ENCODE measurements around the gene CLMP. TPM values are rescaled to one million over a fixed set of nuclear protein-coding genes. Genes with fewer than 3 reads are reported as not detected.

CLMP gene
- total and polyA plus RNA-seq, 3 experiments from 2014 or later = 0.07 to 0.31 (median 0.09) TPM

DNA sequence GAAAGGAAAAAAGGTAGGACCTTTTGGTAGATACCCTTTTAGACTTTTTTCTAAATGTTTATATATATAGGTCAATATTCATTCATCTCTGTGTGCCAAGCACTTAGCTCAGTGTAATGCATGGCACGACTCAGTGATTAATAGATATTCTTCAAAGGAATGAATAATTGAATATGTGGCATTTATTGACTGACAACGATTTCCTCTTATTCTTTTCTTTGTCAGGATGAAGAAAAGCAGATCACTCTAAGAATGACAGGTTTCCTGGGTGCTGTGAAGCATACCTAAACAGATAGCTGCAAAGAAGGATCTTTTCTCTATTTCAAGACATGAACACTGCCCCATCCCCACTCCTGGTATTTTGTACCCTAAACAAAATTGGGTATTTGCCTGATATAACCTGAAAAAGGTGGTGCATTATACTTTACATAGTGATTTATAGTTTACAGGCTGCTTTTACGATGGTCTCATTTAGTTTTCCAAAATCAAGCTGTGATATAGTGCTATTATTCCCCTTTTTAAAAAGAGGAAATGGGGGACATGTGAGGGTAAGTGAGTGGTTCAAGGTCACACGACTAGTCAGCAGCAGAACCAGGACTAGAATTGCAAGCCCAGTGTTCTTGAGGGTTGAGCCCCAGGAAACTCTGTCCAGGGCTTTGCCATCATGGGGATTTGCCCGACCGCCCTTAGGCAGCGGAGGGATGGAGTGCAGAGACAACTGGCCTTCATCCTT lies 32.9 kb upstream of the CLMP start:
- H3K27ac Mint-ChIP-seq = no peak overlapping the region

DNA sequence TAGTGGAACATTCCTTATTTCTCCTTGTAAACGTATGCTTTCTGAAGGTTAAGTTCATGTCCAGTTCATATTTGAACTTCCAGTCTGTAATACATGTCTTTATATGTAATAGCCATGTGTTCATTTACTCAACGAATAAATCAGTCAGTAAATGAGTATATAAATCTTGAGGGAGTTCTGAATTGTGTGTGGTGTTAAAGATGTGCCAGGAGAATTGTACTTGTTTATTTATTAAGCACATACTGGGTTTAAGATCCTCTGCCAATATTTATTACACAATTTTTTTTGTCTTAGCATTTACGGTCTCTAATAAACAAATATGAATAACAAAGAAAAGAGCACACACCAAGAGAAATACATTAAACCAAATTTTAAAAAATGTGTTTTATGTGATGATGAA lies 26.5 kb upstream of the CLMP start:
- H3K4me1 ChIP-seq (ENCODE audit: insufficient read depth, low read length) = no peaks in the 10 kb centered on the region
- H3K27ac Mint-ChIP-seq = no peak overlapping the region
- peaks cover 0 to 20% (median 0%) of the 10 kb centered on the region in 3 donors for H3K36me3 Mint-ChIP-seq
- peaks cover 10 to 51% of the 10 kb centered on the region in 2 donors for H3K27me3 Mint-ChIP-seq
- no peak overlapping the region for H3K4me3 Mint-ChIP-seq
- H3K4me3 ChIP-seq (ENCODE audit: low read length) = no peak overlapping the region
- no peaks in the 10 kb centered on the region for H3K4me1 Mint-ChIP-seq
- CTCF ChIA-PET = no interaction called here
- H3K27ac ChIP-seq (ENCODE audit: low read depth, low read length) = no peak overlapping the region
- H3K27me3 ChIP-seq (ENCODE audit: insufficient read depth, low read length, poor library complexity, severe bottlenecking) = no peaks in the 10 kb centered on the region
- no peaks in the 10 kb centered on the region for H3K9me3 ChIP-seq (ENCODE audit: low read length)
- POLR2A ChIA-PET = no interaction called here
- DNase-seq = no peak
- H3K9me3 Mint-ChIP-seq = peaks cover 5 to 14% (median 9%) of the 10 kb centered on the region in 5 donors
- H3K36me3 ChIP-seq (ENCODE audit: insufficient read depth, low read length) = no peaks in the 10 kb centered on the region

More for the DNA sequence above, 32.9 kb upstream of the CLMP start:
- Mint-ChIP-seq H3K27me3 (peaks cover 5 to 25% of the 10 kb centered on the region in 2 donors), H3K9me3 (no peaks in the 10 kb centered on the region), H3K36me3 (peaks cover 0 to 3% (median 0%) of the 10 kb centered on the region in 3 donors), H3K4me1 (peaks cover 5 to 6% (median 5%) of the 10 kb centered on the region in 3 donors), H3K4me3 (no peak overlapping the region)
- peaks cover 5% of the 10 kb centered on the region for H3K4me1 ChIP-seq (ENCODE audit: insufficient read depth, low read length)
- no peak for DNase-seq
- no peak overlapping the region for H3K27ac ChIP-seq (ENCODE audit: low read depth, low read length)
- no peaks in the 10 kb centered on the region for H3K9me3 ChIP-seq (ENCODE audit: low read length)
- ChIA-PET CTCF (interaction anchor here (2.5 kb wide), 1 partner anchor 19 kb away, joined by 8 read pairs; no protein-coding TSS in a partner anchor), POLR2A (no interaction called here)
- no peaks in the 10 kb centered on the region for H3K36me3 ChIP-seq (ENCODE audit: insufficient read depth, low read length)
- no peak overlapping the region for H3K4me3 ChIP-seq (ENCODE audit: low read length)
- H3K27me3 ChIP-seq (ENCODE audit: insufficient read depth, low read length, poor library complexity, severe bottlenecking) = no peaks in the 10 kb centered on the region

DNA sequence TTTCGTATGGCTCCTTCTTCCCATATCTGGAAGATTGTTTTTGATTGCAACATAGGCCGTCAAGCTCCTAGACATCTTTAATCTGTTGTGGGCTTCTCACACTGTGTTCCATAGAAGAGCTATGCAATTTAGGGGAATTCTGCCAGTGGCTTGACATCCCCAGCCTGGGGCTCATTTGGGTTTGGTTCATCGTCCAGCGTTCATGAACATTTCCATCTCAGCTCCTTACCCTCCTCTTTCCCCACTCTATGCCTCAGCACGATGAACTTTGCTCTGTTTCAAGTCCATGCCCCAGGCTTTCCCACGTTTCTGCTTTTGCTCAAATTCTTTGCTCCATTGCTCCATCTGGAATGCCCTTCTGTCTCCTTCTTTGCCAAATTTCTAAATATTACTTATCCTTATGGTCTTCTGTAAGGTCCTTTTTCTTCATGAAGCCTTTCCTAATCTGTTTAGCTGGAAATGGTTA lies 26.1 kb upstream of the CLMP start:
- Mint-ChIP-seq H3K9me3 (peaks cover 5 to 14% (median 9%) of the 10 kb centered on the region in 5 donors), H3K27ac (no peak overlapping the region), H3K4me1 (no peaks in the 10 kb centered on the region), H3K4me3 (no peak overlapping the region), H3K36me3 (peaks cover 0 to 20% (median 0%) of the 10 kb centered on the region in 3 donors), H3K27me3 (peaks cover 9 to 53% of the 10 kb centered on the region in 2 donors)
- POLR2A ChIA-PET = no interaction called here
- Histone ChIP-seq H3K36me3 (ENCODE audit: insufficient read depth, low read length) (no peaks in the 10 kb centered on the region), H3K27ac (ENCODE audit: low read depth, low read length) (no peak overlapping the region), H3K9me3 (ENCODE audit: low read length) (no peaks in the 10 kb centered on the region), H3K4me3 (ENCODE audit: low read length) (no peak overlapping the region), H3K4me1 (ENCODE audit: insufficient read depth, low read length) (no peaks in the 10 kb centered on the region), H3K27me3 (ENCODE audit: insufficient read depth, low read length, poor library complexity, severe bottlenecking) (no peaks in the 10 kb centered on the region)
- DNase-seq = no peak
- CTCF ChIA-PET = no interaction called here

DNA sequence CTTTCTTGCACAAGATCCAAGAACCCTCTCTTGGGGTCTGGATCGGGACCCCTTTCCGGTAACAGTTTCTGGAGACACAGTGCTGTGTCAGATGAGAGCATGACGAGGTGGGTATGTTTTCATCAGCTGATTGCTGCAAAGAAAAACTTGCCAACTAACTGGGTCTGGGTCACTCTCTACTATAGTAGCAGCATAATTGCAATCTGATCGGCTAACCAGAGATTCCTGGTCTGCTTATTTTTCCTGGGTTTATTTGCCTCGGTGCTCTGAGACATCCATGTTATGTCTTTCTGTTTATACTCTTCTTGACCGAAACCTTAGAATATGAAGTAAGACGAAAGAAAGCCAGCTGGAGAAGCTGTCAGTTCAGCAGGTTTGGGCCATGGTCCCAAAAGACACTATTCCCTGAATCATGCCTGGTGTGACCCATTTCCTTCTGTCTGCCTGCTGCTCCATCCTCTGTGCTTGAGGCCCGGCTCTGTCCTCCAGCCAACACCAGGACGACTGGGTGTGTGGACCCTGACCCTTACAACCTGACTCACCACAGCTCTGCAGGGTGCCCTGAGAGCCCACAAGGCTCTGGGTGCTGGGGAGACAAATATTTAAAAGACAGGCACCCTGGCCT lies 24.1 kb upstream of the CLMP start:
- Histone ChIP-seq H3K9me3 (ENCODE audit: low read length) (no peaks in the 10 kb centered on the region), H3K36me3 (ENCODE audit: insufficient read depth, low read length) (no peaks in the 10 kb centered on the region), H3K27me3 (ENCODE audit: insufficient read depth, low read length, poor library complexity, severe bottlenecking) (no peaks in the 10 kb centered on the region), H3K4me1 (ENCODE audit: insufficient read depth, low read length) (no peaks in the 10 kb centered on the region), H3K27ac (ENCODE audit: low read depth, low read length) (no peak overlapping the region), H3K4me3 (ENCODE audit: low read length) (no peak overlapping the region)
- Mint-ChIP-seq H3K4me1 (no peaks in the 10 kb centered on the region), H3K4me3 (no peak overlapping the region), H3K27me3 (peaks cover 10 to 55% of the 10 kb centered on the region in 2 donors), H3K27ac (no peak overlapping the region), H3K36me3 (peaks cover 0 to 20% (median 0%) of the 10 kb centered on the region in 3 donors), H3K9me3 (peaks cover 5 to 14% (median 9%) of the 10 kb centered on the region in 5 donors)
- ChIA-PET CTCF (no interaction called here), POLR2A (no interaction called here)
- DNase-seq = no peak

DNA sequence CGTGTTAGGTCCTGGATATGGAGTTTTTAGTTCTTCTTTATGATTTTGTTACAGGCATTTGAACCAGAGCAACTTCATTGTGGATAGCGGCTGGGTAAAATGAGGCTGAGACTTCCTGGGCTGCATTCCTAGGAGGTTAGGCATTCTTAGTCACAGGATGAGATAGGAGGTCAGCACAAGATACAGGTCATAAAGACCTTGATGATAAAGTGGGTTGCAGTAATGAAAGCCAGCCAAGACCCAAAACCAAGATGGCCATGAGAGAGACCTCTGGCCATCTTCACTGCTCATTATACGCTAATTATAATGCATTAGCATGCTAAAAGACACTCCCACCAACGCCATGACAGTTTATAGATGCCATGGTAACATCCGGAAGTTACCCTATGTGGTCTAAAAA lies 23.4 kb upstream of the CLMP start:
- no peaks in the 10 kb centered on the region for H3K4me1 ChIP-seq (ENCODE audit: insufficient read depth, low read length)
- CTCF ChIA-PET = no interaction called here
- DNase-seq = no peak
- no peaks in the 10 kb centered on the region for H3K4me1 Mint-ChIP-seq
- H3K27me3 Mint-ChIP-seq = peaks cover 13 to 58% of the 10 kb centered on the region in 2 donors
- H3K36me3 ChIP-seq (ENCODE audit: insufficient read depth, low read length) = no peaks in the 10 kb centered on the region
- H3K9me3 Mint-ChIP-seq = peaks cover 5 to 14% (median 9%) of the 10 kb centered on the region in 5 donors
- no peak overlapping the region for H3K27ac Mint-ChIP-seq
- no peak overlapping the region for H3K4me3 Mint-ChIP-seq
- H3K27ac ChIP-seq (ENCODE audit: low read depth, low read length) = no peak overlapping the region
- H3K27me3 ChIP-seq (ENCODE audit: insufficient read depth, low read length, poor library complexity, severe bottlenecking) = no peaks in the 10 kb centered on the region
- POLR2A ChIA-PET = no interaction called here
- no peaks in the 10 kb centered on the region for H3K9me3 ChIP-seq (ENCODE audit: low read length)
- H3K36me3 Mint-ChIP-seq = peaks cover 0 to 20% (median 0%) of the 10 kb centered on the region in 3 donors
- H3K4me3 ChIP-seq (ENCODE audit: low read length) = no peak overlapping the region

DNA sequence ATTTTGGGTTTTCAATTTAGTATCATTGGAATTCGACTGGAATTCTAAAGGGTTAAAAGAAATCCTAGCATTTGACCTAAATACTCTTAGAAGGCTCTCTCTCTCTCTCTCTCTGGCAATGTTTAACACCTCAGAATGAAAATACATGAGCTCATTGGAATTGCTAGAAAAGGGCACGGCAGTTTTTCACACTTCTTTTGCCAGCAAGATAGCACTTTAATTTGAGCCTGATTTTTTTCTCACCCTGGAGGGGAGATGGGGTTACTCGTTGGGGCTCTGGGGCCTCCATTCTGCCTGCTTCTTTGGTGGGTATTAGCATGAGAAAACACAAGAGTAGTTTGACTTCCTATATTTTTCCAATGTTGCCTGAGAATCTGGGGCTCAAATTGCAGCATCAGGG lies 22.8 kb upstream of the CLMP start:
- POLR2A ChIA-PET = no interaction called here
- DNase-seq = no peak
- peaks cover 13 to 58% of the 10 kb centered on the region in 2 donors for H3K27me3 Mint-ChIP-seq
- H3K4me3 Mint-ChIP-seq = no peak overlapping the region
- peaks cover 0 to 16% (median 0%) of the 10 kb centered on the region in 3 donors for H3K36me3 Mint-ChIP-seq
- H3K4me3 ChIP-seq (ENCODE audit: low read length) = no peak overlapping the region
- no peak overlapping the region for H3K27ac Mint-ChIP-seq
- no peak overlapping the region for H3K27ac ChIP-seq (ENCODE audit: low read depth, low read length)
- peaks cover 5 to 14% (median 9%) of the 10 kb centered on the region in 5 donors for H3K9me3 Mint-ChIP-seq
- H3K36me3 ChIP-seq (ENCODE audit: insufficient read depth, low read length) = no peaks in the 10 kb centered on the region
- H3K27me3 ChIP-seq (ENCODE audit: insufficient read depth, low read length, poor library complexity, severe bottlenecking) = no peaks in the 10 kb centered on the region
- H3K9me3 ChIP-seq (ENCODE audit: low read length) = no peaks in the 10 kb centered on the region
- CTCF ChIA-PET = no interaction called here
- H3K4me1 ChIP-seq (ENCODE audit: insufficient read depth, low read length) = no peaks in the 10 kb centered on the region
- H3K4me1 Mint-ChIP-seq = no peaks in the 10 kb centered on the region

DNA sequence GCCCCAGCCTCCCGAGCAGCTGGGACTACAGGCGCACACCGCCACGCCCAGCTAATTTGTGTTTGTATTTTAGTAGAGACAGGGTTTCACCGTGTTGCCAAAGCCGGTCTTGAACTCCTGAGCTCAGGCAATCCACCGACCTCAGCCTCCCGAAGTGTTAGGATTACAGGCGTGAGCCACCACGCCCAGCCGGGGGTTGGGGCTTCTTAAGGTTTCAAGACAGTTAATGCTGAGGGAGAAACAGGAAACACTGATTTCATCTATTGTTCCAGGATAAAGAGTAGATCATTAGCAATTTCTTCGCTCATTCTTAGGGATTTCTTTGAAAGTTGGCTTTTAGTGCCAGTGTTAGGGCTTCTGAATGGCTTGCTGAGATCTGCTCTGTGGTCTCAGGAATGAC lies 21.2 kb upstream of the CLMP start:
- Histone ChIP-seq H3K27ac (ENCODE audit: low read depth, low read length) (no peak overlapping the region), H3K4me1 (ENCODE audit: insufficient read depth, low read length) (no peaks in the 10 kb centered on the region), H3K9me3 (ENCODE audit: low read length) (no peaks in the 10 kb centered on the region), H3K36me3 (ENCODE audit: insufficient read depth, low read length) (no peaks in the 10 kb centered on the region), H3K27me3 (ENCODE audit: insufficient read depth, low read length, poor library complexity, severe bottlenecking) (no peaks in the 10 kb centered on the region), H3K4me3 (ENCODE audit: low read length) (no peak overlapping the region)
- CTCF ChIA-PET = no interaction called here
- Mint-ChIP-seq H3K4me3 (no peak overlapping the region), H3K9me3 (no peaks in the 10 kb centered on the region), H3K4me1 (no peaks in the 10 kb centered on the region), H3K27me3 (peaks cover 8 to 59% of the 10 kb centered on the region in 2 donors), H3K36me3 (peaks cover 0 to 2% (median 0%) of the 10 kb centered on the region in 3 donors), H3K27ac (no peak overlapping the region)
- no peak for DNase-seq
- POLR2A ChIA-PET = no interaction called here

DNA sequence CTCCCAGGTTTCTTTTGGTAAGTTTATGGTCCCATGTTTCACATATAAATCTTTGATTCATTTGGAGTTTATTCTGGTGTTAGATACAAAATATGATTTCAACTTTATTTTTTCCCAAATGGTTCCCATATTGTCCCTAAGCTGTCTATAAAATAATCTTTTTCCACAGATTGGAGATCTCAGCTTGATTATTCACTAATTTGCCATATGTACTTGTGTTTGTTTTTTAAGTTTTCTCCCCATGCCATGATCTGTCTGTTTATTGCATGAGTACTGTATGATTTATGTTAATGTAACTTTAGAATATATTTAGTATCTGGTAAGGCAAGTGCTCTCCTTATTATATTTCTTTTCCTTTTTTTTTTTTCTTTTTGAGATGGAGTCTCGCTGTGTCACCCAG lies 19.9 kb upstream of the CLMP start:
- POLR2A ChIA-PET = no interaction called here
- Mint-ChIP-seq H3K4me3 (no peak overlapping the region), H3K27me3 (peaks cover 8 to 63% of the 10 kb centered on the region in 2 donors), H3K9me3 (no peaks in the 10 kb centered on the region), H3K27ac (no peak overlapping the region), H3K4me1 (no peaks in the 10 kb centered on the region), H3K36me3 (no peaks in the 10 kb centered on the region)
- no peaks in the 10 kb centered on the region for H3K27me3 ChIP-seq (ENCODE audit: insufficient read depth, low read length, poor library complexity, severe bottlenecking)
- DNase-seq = no peak
- CTCF ChIA-PET = no interaction called here
- no peaks in the 10 kb centered on the region for H3K36me3 ChIP-seq (ENCODE audit: insufficient read depth, low read length)
- no peaks in the 10 kb centered on the region for H3K4me1 ChIP-seq (ENCODE audit: insufficient read depth, low read length)
- no peak overlapping the region for H3K4me3 ChIP-seq (ENCODE audit: low read length)
- H3K9me3 ChIP-seq (ENCODE audit: low read length) = no peaks in the 10 kb centered on the region
- H3K27ac ChIP-seq (ENCODE audit: low read depth, low read length) = no peak overlapping the region

All from CD8-positive, alpha-beta memory T cell (primary cell).